DMS53 (cell line): ENCODE results near the gene CLIC1.

ENCODE experiments used
- DNase-seq: peaks from one replicate; lab custom pipeline; 2025; lab: John Stamatoyannopoulos, UW

The CLIC1 gene

DNA sequence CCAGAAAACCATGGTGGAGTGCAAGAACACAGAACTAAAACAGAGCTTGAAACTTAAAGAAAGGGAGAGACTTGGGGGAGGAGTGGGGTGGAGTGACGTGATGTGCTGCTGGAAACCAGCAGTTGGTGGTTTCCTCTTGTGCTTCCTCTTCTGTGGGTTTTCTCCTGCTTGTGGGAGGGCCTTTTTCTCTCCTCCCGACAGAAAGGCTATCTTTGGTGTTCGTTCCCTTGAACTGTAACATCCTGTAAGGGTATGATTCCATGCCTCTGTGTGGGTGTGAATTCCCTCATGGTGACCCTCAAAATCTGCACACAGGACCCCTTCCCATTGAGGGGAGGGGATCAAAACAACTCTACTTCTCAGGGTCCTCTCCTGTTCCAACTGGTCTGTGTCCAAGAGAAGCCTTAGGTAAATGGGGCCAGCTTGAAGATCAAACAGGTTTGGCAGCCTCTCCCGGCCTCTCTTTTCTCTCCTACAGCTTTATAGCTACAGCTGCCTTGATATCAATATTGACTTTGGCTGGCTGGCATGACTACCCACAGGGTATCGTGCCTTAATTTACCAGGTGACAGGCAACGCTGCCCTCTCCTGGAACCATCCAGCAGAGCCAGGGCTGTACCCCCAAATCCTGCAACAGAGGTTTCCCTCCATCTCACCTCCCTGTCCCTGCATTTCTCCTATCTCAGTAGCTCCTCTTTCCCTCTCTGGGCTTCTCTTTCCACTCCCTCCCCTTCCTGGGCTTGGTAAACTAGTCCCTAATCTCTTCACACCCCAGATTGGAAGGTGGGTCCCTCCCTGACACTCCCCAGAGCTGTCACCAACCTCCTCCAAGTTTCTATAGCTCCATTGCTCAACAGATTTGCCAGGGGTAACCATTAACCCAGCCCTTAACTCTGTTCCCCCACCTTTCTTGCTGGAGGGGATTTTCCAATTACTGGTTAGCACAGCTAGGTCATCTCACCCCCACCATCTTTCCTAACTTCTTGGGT is 2.0 kb upstream of the CLIC1 start:
- peak; percentile 99 for DNase-seq

GRCh38 chr6:31737315-31737990 is 1.1 kb upstream of the CLIC1 start:
- DNase-seq, result peak; percentile 97

- peak; percentile 61 for DNase-seq
These were observed 511 bp upstream of the CLIC1 start for GRCh38 chr6:31736768-31737314.

DNA sequence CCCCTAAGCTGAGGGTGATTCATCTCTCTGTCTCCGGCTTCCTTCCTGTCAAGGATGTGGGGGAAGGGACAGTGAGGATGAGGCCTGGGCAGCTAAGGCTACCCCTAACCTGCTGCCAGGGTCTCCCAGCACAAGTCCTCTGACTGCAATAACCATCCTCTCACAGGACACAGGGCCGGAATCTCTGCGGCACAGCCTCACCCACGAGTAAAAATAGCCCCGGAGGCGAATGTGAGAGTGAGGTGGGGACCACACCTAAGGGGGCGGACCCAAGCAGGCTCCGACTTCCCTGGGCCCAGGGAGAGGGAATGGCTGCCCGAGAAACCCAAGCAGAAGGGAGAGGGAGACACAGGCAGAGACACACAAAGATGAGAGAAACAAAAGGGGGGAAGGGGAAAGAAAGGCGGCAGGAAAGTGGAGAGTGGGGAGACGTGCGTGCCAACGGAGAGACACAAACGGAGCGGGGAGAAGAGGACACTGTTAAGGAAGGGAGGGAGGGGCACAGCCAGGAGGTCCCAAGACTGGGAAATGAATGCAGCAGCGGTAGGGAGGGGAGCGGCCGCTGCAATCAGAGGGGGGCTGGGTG is 1.4 kb downstream of the CLIC1 start:
- DNase-seq, result peak; percentile 87

- DNase-seq, result no peak
These were observed 2.0 kb downstream of the CLIC1 start for GRCh38 chr6:31734247-31734820.

DNA sequence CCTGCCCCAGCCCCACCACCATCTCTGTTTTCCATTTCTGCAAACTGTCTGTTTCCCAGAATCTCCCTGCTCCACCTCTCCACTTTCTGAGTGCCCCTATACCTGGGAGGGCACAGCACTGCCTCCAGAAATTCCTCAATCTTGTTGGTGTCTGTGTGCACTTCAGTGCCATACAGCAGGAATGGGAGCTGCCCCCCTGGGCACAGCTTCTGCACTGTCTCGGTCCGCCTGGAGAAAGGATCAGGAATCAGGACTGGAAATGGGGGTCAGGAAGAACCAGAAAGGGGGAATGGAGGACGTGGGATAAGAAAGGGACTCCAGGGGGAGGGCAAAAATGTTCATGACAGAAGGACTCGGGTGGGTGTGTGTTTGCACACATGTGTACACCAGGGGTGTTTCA is 2.6 kb downstream of the CLIC1 start:
- no peak for DNase-seq

DNA sequence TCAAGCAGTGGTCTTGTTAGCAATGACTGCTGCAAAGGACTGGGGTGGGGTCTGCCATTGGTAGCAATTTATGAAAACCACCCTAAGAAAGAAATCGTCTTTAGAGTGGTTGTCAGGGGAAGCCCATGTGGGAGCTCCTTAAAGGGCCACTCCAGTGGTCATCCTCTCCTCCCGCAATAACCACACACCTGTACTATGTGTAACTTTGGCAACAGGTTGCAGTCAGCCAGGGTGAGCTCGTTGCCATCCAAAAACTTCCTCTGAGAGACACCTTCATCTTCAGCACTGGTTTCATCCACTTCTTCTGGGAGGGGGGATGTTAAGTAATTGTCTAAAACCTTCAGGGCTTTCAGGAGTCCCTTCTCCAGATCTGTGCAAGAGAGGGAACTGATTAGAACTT is 4.3 kb downstream of the CLIC1 start:
- DNase-seq, result no peak

GRCh38 chr6:31730631-31731086 is 5.7 kb downstream of the CLIC1 start:
- peak; percentile 37 for DNase-seq

GRCh38 chr6:31729979-31730630 is 6.2 kb downstream of the CLIC1 start:
- peak; percentile 74 for DNase-seq

DNA sequence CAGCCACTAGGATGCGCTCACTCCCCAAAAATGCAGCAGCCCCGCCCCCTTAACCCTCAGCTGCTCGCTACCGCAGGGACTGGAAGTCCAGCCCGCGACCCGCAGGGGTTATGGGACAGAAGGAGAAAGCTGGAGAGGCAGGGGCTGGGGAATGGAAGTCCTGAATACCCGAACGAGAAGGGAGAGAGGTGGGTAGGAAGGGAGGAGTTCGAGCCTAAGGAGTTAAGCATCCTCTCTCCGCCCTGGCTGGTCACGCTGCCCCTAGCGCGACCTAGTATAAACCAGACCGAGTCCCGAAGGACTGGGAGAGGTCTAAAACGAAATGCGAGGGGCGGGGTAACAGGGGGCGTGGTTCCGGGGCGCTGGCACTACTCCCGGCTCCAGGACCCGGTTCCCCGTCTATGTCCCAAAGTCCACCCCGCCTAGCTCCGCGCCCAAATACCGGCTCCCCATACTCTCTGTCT is 6.8 kb downstream of the CLIC1 start:
- DNase-seq, result peak; percentile 94

- DNase-seq, result no peak
These were observed 7.4 kb downstream of the CLIC1 start, which contains the start of gene DDAH2 for GRCh38 chr6:31728767-31729514. Gene DDAH2 (minus strand): TSS chr6:31729299. CDS start chr6:31729161, 138 bp downstream.

DNA sequence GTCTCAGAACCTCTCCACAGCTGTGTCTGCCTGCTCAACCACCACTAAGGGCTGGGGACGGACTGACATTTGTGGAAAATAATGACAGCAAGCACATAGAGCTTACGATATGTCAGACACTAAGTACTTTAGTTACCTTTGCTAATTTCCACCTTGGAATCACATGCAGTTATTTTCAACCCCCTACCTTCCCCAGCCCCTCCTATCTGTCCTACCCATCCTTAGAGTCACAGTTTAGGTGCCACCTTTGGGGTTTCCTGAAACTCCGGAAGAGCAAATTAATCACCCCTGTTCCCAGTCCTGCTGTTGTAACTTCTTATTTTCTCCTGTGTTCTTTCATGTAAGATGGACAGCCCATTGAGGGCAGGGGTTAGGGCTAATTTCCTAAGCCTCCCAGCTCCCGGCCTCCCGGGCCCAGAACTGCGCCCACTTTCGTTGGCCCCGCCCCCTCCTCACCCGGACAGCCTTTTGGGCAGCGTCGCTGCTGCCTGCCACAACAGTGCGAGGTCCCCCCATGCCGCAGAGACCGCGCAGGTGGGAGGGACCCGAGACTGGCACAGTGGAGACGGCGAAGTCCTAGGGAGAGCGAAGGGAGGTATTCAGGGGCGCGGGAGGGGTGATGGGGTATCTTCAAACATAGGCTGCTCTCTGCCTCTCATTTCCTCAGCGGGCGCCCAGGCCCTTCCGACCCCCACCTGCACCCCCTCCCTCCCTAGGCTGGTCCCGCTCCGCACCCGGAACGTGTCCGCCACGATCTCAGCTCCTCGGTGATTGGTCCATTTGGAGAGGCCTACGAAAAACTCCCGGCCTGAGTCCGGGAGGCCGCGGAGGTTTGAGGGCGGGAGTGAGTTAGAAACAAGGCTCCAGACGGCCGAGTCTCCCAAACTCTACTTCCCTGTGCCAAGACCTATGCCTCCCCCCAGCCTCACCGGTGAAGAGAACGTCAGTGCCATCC is 8.3 kb downstream of the CLIC1 start:
- DNase-seq, result no peak

DNA sequence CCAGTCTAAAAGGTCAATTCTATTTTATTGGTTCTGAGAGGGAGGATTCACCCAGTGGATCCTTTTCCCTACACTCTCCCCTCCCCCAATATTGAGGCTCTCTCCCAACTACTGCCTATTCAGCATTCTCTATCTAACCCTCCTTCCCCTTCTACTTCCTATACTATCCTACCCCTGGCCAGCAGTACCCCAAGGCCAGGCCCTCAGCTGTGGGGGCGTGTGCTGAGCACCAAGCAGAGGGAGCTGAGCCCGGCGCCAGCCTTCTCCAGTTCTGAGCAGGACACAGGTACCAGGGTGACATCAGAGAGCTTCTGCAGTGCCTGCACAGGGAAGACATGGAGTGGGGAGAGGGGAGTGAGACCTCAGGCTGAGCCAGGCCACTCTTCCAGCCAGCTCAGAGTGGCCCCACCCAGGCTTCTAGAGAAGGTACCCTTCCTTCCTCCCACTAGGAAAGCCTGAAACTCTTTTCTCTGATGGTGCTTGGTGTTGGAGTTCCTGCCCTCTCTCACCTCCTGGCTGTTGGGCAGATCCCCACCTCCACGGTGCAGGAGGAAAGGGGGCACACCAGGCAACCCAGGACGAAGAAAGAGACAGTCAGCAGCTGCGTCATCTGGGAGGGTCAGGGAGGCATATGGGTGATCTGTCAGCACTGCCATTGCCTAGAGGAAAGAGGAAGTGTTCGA is 9.2 kb downstream of the CLIC1 start:
- no peak for DNase-seq

- no peak for DNase-seq
These were observed 10.6 kb downstream of the CLIC1 start for GRCh38 chr6:31725502-31726350.

DNA sequence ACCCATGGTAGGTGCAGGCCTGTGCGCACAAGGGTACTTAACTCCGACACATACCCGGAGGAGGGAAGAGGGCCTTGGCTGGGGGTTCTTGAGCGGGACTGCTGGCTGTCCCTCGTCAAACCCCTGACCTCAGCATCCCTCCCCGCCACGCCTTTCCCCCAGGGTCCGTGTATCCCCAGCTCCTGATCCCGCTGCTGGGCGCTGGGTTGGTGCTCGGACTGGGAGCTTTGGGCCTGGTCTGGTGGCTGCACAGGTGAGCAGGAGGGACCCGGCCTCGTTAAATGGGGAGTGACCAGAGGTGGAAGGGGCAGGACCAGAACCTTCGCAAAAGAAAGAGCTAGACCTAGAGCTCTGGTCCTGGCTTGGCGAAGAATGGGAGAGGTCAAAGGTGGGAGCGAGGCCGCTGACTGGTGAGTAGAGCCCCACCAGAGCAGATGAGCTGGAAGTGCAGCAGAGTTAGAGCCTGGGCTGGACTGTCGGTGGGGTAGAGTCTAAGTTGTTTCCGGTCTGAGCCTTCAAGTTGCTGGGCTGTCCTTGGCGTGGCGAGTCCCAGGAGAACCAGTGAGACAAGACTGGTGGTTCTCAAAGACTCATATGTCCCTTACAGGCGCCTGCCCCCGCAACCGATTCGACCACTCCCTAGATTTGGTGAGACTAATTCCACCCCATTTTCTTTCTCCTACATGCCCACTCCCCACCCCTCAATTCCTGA is 12.2 kb downstream of the CLIC1 start:
- no peak for DNase-seq

- DNase-seq, result no peak
These were observed 12.9 kb downstream of the CLIC1 start, which contains the start of gene MPIG6B for GRCh38 chr6:31723245-31723979. Gene MPIG6B (plus strand): TSS chr6:31723373. CDS start chr6:31723384, 11 bp downstream.
